Tibial nerve (tissue), 4 donors: ENCODE results near the gene FBXW9. TPM values are rescaled to one million over a fixed set of nuclear protein-coding genes. Genes with fewer than 3 reads are reported as not detected.

ENCODE experiments used
- small RNA-seq: library from RNA; depleted of rRNA; stranded (forward); fragments of <200 nt; gene quantifications from one replicate; pipeline ENCODE3, GENCODE V24; 2016
- total RNA-seq, 4 donors: library from RNA; depleted of rRNA; stranded (reverse); fragments of >200 nt; gene quantifications; one replicate each; pipeline ENCODE4 v1.1.0, GENCODE V29; 2016

Gene FBXW9
- total RNA-seq, 4 donors from 2014 or later: 1.2 to 7.5 (median 5.7) TPM

Small RNAs within 50 kb of the gene (small RNA-seq; reads per million reads assigned to genes)
- 280 reads per million, percentile 97 among the genes with 10 or more reads in this experiment for gene SNORD41

Other genes starting within 250 kb of the FBXW9 start
- 1 to 10 TPM; 2.9 to 4.8 (median 4.5) TPM for gene ZNF709, start 211.8 kb downstream of the FBXW9 start, total RNA-seq
- gene ZNF564, start 145.1 kb downstream of the FBXW9 start, total RNA-seq: 10 to 100 TPM; 12.0 to 20.6 (median 14.7) TPM
- 1 to 10 TPM; 3.1 to 6.7 (median 4.8) TPM for gene ZNF490, start 85.8 kb downstream of the FBXW9 start, total RNA-seq
- gene ZNF791, start 85.7 kb downstream of the FBXW9 start, total RNA-seq: 10 to 100 TPM; 36.1 to 38.7 (median 37.6) TPM
- gene MAN2B1, start 29.9 kb downstream of the FBXW9 start, total RNA-seq: 10 to 100 TPM; 48.5 to 89.4 (median 58.5) TPM
- 10 to 100 TPM in 3 of 4 donors, 1 to 10 TPM in 1; 7.9 to 19.8 (median 16.8) TPM for gene WDR83, start 29.8 kb downstream of the FBXW9 start, total RNA-seq
- 100 to 1,000 TPM; 117 to 180 (median 160) TPM for gene DHPS, start 14.8 kb downstream of the FBXW9 start, total RNA-seq
- gene GNG14, start 8.6 kb downstream of the FBXW9 start, total RNA-seq: not detected
- gene TNPO2, start 27.3 kb upstream of the FBXW9 start, total RNA-seq: 100 to 1,000 TPM in 1 of 4 donors, 10 to 100 TPM in 3; 56.1 to 120 (median 77.6) TPM
- gene TRIR, start 38.1 kb upstream of the FBXW9 start, total RNA-seq: 100 to 1,000 TPM; 328 to 649 (median 501) TPM
- gene GET3, start 40.9 kb upstream of the FBXW9 start, total RNA-seq: 10 to 100 TPM; 22.6 to 40.4 (median 36.3) TPM
- gene BEST2, start 55.2 kb upstream of the FBXW9 start, total RNA-seq: under 1 TPM in 1 of 4 donors, not detected in 3; 0.21 TPM
- 100 to 1,000 TPM in 1 of 4 donors, 10 to 100 TPM in 3; 27.3 to 109 (median 50.2) TPM for gene HOOK2, start 78.9 kb upstream of the FBXW9 start, total RNA-seq
- gene JUNB, start 94.9 kb upstream of the FBXW9 start, total RNA-seq: 100 to 1,000 TPM; 421 to 676 (median 613) TPM
- gene PRDX2, start 105.2 kb upstream of the FBXW9 start, total RNA-seq: 100 to 1,000 TPM; 129 to 182 (median 163) TPM
- gene THSD8, start 105.4 kb upstream of the FBXW9 start, total RNA-seq: 1 to 10 TPM in 1 of 4 donors, not detected in 3; 4.8 TPM
- 1 to 10 TPM; 5.4 to 8.6 (median 6.7) TPM for gene RNASEH2A, start 110.0 kb upstream of the FBXW9 start, total RNA-seq
- gene RTBDN, start 137.9 kb upstream of the FBXW9 start, total RNA-seq: not detected
- not detected for gene MAST1, start 141.9 kb upstream of the FBXW9 start, total RNA-seq
- gene DNASE2, start 184.8 kb upstream of the FBXW9 start, total RNA-seq: 10 to 100 TPM; 38.1 to 59.0 (median 44.2) TPM
- gene KLF1, start 190.6 kb upstream of the FBXW9 start, total RNA-seq: not detected
- 10 to 100 TPM; 50.4 to 68.0 (median 64.6) TPM for gene GCDH, start 194.5 kb upstream of the FBXW9 start, total RNA-seq
- not detected for gene SYCE2, start 222.7 kb upstream of the FBXW9 start, total RNA-seq
- gene FARSA, start 237.1 kb upstream of the FBXW9 start, total RNA-seq: 10 to 100 TPM; 22.7 to 44.7 (median 32.2) TPM
- 100 to 1,000 TPM; 173 to 398 (median 313) TPM for gene CALR, start 242.0 kb upstream of the FBXW9 start, total RNA-seq
- gene RAD23A, start 249.2 kb upstream of the FBXW9 start, total RNA-seq: 100 to 1,000 TPM in 3 of 4 donors, 10 to 100 TPM in 1; 89.2 to 111 (median 108) TPM